GM21447 (cell line): Measurements from ENCODE around the gene FLYWCH1.
A peak's percentile ranks its signal among the peaks of the same experiment; 100 is the strongest.
"Not testable (repeated sequence)": the region's sequence is repeated elsewhere in the genome, so short reads cannot be mapped to it uniquely, and the experiment has no call there.

Experiments used
- ATAC-seq: cut with Tn5 transposase; IDR thresholded peaks from one replicate; pipeline ENCODE4 v1.9.1; 2021; ENCODE audit not compliant: unreplicated experiment

FLYWCH1 gene

GRCh38 chr16:2898831-2899563 is 12.7 kb upstream of the FLYWCH1 start:
- ATAC-seq = no peak

- no peak for ATAC-seq
These were observed 12.1 kb upstream of the FLYWCH1 start for GRCh38 chr16:2899564-2900072.

GRCh38 chr16:2900526-2901075 is 11.1 kb upstream of the FLYWCH1 start:
- no peak for ATAC-seq

GRCh38 chr16:2902337-2903130 is 9.2 kb upstream of the FLYWCH1 start:
- ATAC-seq = no peak

GRCh38 chr16:2904100-2904921 is 7.4 kb upstream of the FLYWCH1 start:
- peak; percentile 2 for ATAC-seq

- ATAC-seq = no peak
These were observed 6.8 kb upstream of the FLYWCH1 start for GRCh38 chr16:2904922-2905240.

- ATAC-seq = peak; percentile 66
These were observed 6.3 kb upstream of the FLYWCH1 start for GRCh38 chr16:2905241-2905987.

- no peak for ATAC-seq
These were observed 5.7 kb upstream of the FLYWCH1 start for GRCh38 chr16:2905988-2906387.

- ATAC-seq = not testable (repeated sequence)
These were observed 4.5 kb upstream of the FLYWCH1 start for GRCh38 chr16:2907084-2907753.

GRCh38 chr16:2910441-2910969 is 1.2 kb upstream of the FLYWCH1 start:
- ATAC-seq = no peak

- peak; percentile 24 for ATAC-seq
These were observed 834 bp downstream of the FLYWCH1 start for GRCh38 chr16:2912330-2913199.

- ATAC-seq = no peak
These were observed 1.9 kb downstream of the FLYWCH1 start for GRCh38 chr16:2913603-2914002.

- no peak for ATAC-seq
These were observed 2.5 kb downstream of the FLYWCH1 start for GRCh38 chr16:2914233-2914632.

- no peak for ATAC-seq
These were observed 3.6 kb downstream of the FLYWCH1 start for GRCh38 chr16:2915196-2915929.

GRCh38 chr16:2919511-2920255 is 8.0 kb downstream of the FLYWCH1 start:
- no peak for ATAC-seq

GRCh38 chr16:2923481-2923880 is 11.8 kb downstream of the FLYWCH1 start:
- no peak for ATAC-seq
